GM18909 (cell line): ENCODE results near the gene AGT.
"Not testable (repeated sequence)": the region's sequence is repeated elsewhere in the genome, so short reads cannot be mapped to it uniquely, and the experiment has no call there.

Source experiments
- ATAC-seq: cut with Tn5 transposase; IDR thresholded peaks from one replicate; pipeline ENCODE4 v1.9.1; 2021; ENCODE audit warnings: mild to moderate bottlenecking; ENCODE audit not compliant: unreplicated experiment, poor library complexity

The AGT gene

GRCh38 chr1:230694991-230695390, 18.9 kb downstream of the AGT start:
- no peak for ATAC-seq

- ATAC-seq = no peak
Measured at GRCh38 chr1:230694464-230694863, 19.5 kb downstream of the AGT start.

GRCh38 chr1:230693777-230694176, 20.1 kb downstream of the AGT start:
- ATAC-seq = no peak

GRCh38 chr1:230693221-230693620, 20.7 kb downstream of the AGT start:
- no peak for ATAC-seq

GRCh38 chr1:230691615-230692014, 22.3 kb downstream of the AGT start:
- no peak for ATAC-seq

GRCh38 chr1:230690101-230690500, 23.8 kb downstream of the AGT start:
- no peak for ATAC-seq

- no peak for ATAC-seq
Measured at GRCh38 chr1:230686747-230687146, 27.2 kb downstream of the AGT start.

GRCh38 chr1:230684998-230685397, 28.9 kb downstream of the AGT start:
- ATAC-seq = no peak

- ATAC-seq = no peak
Measured at GRCh38 chr1:230684146-230684545, 29.8 kb downstream of the AGT start.

- ATAC-seq = no peak
Measured at GRCh38 chr1:230682882-230683610, 30.9 kb downstream of the AGT start.

- no peak for ATAC-seq
Measured at GRCh38 chr1:230682274-230682673, 31.6 kb downstream of the AGT start.

- ATAC-seq = no peak
Measured at GRCh38 chr1:230681599-230681998, 32.3 kb downstream of the AGT start.

- no peak for ATAC-seq
Measured at GRCh38 chr1:230680300-230681025, 33.5 kb downstream of the AGT start.

GRCh38 chr1:230679825-230680224, 34.1 kb downstream of the AGT start:
- ATAC-seq = no peak

GRCh38 chr1:230679192-230679591, 34.7 kb downstream of the AGT start:
- no peak for ATAC-seq

GRCh38 chr1:230677200-230677599, 36.7 kb downstream of the AGT start:
- ATAC-seq = no peak

GRCh38 chr1:230674581-230674980, 39.3 kb downstream of the AGT start:
- ATAC-seq = no peak

- ATAC-seq = no peak
Measured at GRCh38 chr1:230669543-230669942, 44.4 kb downstream of the AGT start.

GRCh38 chr1:230668227-230668626, 45.7 kb downstream of the AGT start:
- ATAC-seq = no peak

- no peak for ATAC-seq
Measured at GRCh38 chr1:230661976-230662375, 51.9 kb downstream of the AGT start.

GRCh38 chr1:230658691-230659090, 55.2 kb downstream of the AGT start:
- no peak for ATAC-seq

GRCh38 chr1:230658103-230658502, 55.8 kb downstream of the AGT start:
- not testable (repeated sequence) for ATAC-seq
